Lower lobe of right lung (tissue), 2 donors: ENCODE data around the gene ZCWPW2. TPM values are rescaled to one million over a fixed set of nuclear protein-coding genes. Genes with fewer than 3 reads are reported as not detected.

Source experiments
- ATAC-seq, 2 donors: fragments of 200-7000 bp; cut with Tn5 transposase; one replicate each; pipeline ENCODE4 v1.9.1; 2020 to 2022; ENCODE audit warnings: mild to moderate bottlenecking in 2 of 2, moderate library complexity in 2 of 2
- DNase-seq: peaks from one replicate; pipeline ENCODE4 v3.0.0-alpha.2; 2020
- H3K27ac ChIP-seq: fragments of 200-600 bp; one replicate; pipeline ENCODE4 v1.8.0; 2022
- H3K27me3 ChIP-seq: fragments of 200-600 bp; one replicate; pipeline ENCODE4 v1.8.0; 2022; ENCODE audit warnings: low read depth
- H3K36me3 ChIP-seq: fragments of 200-600 bp; one replicate; pipeline ENCODE4 v1.8.0; 2022; ENCODE audit warnings: mild to moderate bottlenecking
- H3K4me1 ChIP-seq: fragments of 200-600 bp; one replicate; pipeline ENCODE4 v1.8.0; 2022
- H3K4me3 ChIP-seq: fragments of 200-600 bp; one replicate; pipeline ENCODE4 v1.8.0; 2022; ENCODE audit warnings: mild to moderate bottlenecking
- H3K9me3 ChIP-seq: fragments of 200-600 bp; one replicate; pipeline ENCODE4 v1.8.0; 2022
- intact Hi-C: fragments of 100-400 bp; cut with DNase I; formaldehyde crosslinking; loops from one replicate; pipeline ENCODE4 v1.11.0; 2022
- total RNA-seq: library from RNA; stranded (reverse); fragmentation: NEBNext Ultra II Directional; extraction: Animal tissue kit (Norgen Biotek cat#: 25700); gene quantifications from one replicate; pipeline ENCODE4 v1.2.1, GENCODE V29; 2021
- TF ChIP-seq, protein P1 (sequence below): fragments of 200-600 bp; IDR thresholded peaks from one replicate; pipeline ENCODE4 v1.8.0; 2022; ENCODE audit warnings: antibody characterized with exemption, mild to moderate bottlenecking
- donor health status: DM: no; HTN: yes; CAD: no; lungs with severe emphysema.

Gene ZCWPW2
- total RNA-seq, 1 donor from 2014 or later, result 1.1 TPM

- Histone ChIP-seq H3K27me3 (no peaks in the 10 kb centered on the region), H3K9me3 (no peaks in the 10 kb centered on the region), H3K27ac (no peak overlapping the region), H3K4me1 (no peaks in the 10 kb centered on the region), H3K36me3 (peaks cover 58% of the 10 kb centered on the region), H3K4me3 (no peak overlapping the region)
- intact Hi-C loops, result no loop called here
- TF ChIP-seq, protein P1, sequence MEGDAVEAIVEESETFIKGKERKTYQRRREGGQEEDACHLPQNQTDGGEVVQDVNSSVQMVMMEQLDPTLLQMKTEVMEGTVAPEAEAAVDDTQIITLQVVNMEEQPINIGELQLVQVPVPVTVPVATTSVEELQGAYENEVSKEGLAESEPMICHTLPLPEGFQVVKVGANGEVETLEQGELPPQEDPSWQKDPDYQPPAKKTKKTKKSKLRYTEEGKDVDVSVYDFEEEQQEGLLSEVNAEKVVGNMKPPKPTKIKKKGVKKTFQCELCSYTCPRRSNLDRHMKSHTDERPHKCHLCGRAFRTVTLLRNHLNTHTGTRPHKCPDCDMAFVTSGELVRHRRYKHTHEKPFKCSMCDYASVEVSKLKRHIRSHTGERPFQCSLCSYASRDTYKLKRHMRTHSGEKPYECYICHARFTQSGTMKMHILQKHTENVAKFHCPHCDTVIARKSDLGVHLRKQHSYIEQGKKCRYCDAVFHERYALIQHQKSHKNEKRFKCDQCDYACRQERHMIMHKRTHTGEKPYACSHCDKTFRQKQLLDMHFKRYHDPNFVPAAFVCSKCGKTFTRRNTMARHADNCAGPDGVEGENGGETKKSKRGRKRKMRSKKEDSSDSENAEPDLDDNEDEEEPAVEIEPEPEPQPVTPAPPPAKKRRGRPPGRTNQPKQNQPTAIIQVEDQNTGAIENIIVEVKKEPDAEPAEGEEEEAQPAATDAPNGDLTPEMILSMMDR, result no peak
- DNase-seq, result no peak
- ATAC-seq, result peak; percentile 72 to 76
These were observed 22.0 kb upstream of the ZCWPW2 start for GRCh38 chr3:28326458-28326926.

DNA sequence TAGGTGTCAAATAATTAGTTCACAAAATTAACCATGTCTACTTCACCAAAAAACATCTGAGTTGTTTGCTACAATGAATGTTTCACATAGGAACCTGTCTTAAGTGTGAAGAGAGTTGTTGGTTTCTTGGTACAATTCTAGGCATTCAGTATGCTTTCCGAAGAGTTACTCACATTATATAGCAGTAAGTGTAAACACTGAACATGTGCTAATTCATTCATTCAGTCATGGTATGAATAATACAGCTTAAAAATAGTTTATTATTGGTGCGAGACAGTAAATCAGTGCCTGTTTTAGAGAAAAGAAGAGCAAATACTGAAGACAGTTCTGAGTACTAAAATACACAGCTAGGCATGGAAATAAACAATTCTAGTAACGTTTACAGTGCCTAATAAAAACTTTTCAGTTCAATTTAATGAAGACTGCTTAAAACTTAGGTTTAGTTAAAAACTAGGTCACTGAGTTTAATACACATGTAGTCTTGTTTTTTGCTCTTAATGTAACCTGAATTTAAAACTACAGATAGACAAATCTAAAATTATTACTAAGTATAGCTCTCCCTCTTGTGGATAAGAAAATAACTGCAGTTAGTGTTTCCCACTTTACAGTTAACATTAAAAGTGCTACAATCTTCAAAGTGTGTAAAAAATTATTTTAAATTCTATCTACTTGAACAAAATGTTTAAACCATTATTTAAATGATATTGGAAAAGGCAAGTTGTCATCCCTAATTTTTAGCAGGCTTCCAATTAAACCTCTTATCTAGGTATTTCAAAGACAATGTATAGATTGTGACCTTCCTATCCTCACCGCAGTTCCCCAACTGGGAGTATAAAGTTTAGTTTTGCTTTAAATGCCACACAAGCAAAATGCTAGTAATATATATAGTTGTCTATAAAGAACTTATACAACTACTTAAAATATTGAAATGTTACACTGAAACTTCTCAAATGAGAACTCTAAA lies 20.1 kb upstream of the ZCWPW2 start:
- TF ChIP-seq, protein P1, result peak; percentile 68
- ATAC-seq (peak in 1 of 2 donors; percentile 49), DNase-seq (no peak)
- no peak overlapping the region for H3K4me3 ChIP-seq
- H3K4me1 ChIP-seq, result no peaks in the 10 kb centered on the region
- no peaks in the 10 kb centered on the region for H3K27me3 ChIP-seq
- peaks cover 57% of the 10 kb centered on the region for H3K36me3 ChIP-seq
- no peak overlapping the region for H3K27ac ChIP-seq
- no peaks in the 10 kb centered on the region for H3K9me3 ChIP-seq
- intact Hi-C loops, result no loop called here

- Histone ChIP-seq H3K4me1 (no peaks in the 10 kb centered on the region), H3K27ac (no peak overlapping the region), H3K4me3 (no peak overlapping the region), H3K27me3 (no peaks in the 10 kb centered on the region), H3K36me3 (peaks cover 73% of the 10 kb centered on the region), H3K9me3 (no peaks in the 10 kb centered on the region)
- TF ChIP-seq, protein P1, result no peak
- intact Hi-C loops, result no loop called here
- ATAC-seq (no peak), DNase-seq (no peak)
These were observed 14.0 kb upstream of the ZCWPW2 start for GRCh38 chr3:28334552-28334951.

GRCh38 chr3:28335246-28335645 lies 13.3 kb upstream of the ZCWPW2 start:
- Histone ChIP-seq H3K4me1 (no peaks in the 10 kb centered on the region), H3K36me3 (peaks cover 78% of the 10 kb centered on the region), H3K9me3 (no peaks in the 10 kb centered on the region), H3K4me3 (no peak overlapping the region), H3K27ac (no peak overlapping the region), H3K27me3 (no peaks in the 10 kb centered on the region)
- DNase-seq (no peak), ATAC-seq (no peak)
- TF ChIP-seq, protein P1, result no peak
- intact Hi-C loops, result no loop called here

DNA sequence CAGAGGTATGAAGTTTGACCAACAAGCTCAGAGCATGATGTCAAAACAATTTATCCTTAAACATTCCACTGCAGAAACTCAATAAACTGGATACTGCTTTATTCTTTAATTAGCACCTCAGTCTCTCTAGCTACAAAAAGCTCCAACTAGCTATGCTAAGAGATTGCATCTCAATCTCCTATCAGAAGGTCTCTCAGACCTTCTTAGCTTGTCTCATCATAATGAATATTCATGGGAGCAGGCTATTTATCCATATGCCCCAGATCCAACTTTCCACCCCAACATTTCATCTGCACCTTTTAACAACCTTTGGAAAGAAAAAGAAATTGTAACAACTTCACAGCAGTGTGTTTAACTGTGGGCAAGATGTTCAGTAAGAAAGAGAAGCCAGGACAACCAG lies 11.3 kb upstream of the ZCWPW2 start:
- DNase-seq (no peak), ATAC-seq (no peak)
- TF ChIP-seq, protein P1, result no peak
- peaks cover 66% of the 10 kb centered on the region for H3K36me3 ChIP-seq
- peaks cover 11% of the 10 kb centered on the region for H3K4me1 ChIP-seq
- no peaks in the 10 kb centered on the region for H3K27me3 ChIP-seq
- no peaks in the 10 kb centered on the region for H3K9me3 ChIP-seq
- no peak overlapping the region for H3K4me3 ChIP-seq
- intact Hi-C loops, result no loop called here
- H3K27ac ChIP-seq, result no peak overlapping the region
